WI38 (cell line): ENCODE data around the gene AACS.

Source experiments
- H3K4me3 ChIP-seq: 2 replicates; pipeline ENCODE4 v1.5.1; 2011; ENCODE audit warnings: low read depth, mild to moderate bottlenecking, control low read depth, low read length
- TF ChIP-seq, protein P1 (sequence below): IDR thresholded peaks from 2 replicates; pipeline ENCODE4 v1.5.1; 2012; ENCODE audit warnings: low read depth, mild to moderate bottlenecking, control low read depth, low read length

Gene AACS

GRCh38 chr12:125157177-125157576, 91.9 kb downstream of the AACS start:
- TF ChIP-seq, protein P1, sequence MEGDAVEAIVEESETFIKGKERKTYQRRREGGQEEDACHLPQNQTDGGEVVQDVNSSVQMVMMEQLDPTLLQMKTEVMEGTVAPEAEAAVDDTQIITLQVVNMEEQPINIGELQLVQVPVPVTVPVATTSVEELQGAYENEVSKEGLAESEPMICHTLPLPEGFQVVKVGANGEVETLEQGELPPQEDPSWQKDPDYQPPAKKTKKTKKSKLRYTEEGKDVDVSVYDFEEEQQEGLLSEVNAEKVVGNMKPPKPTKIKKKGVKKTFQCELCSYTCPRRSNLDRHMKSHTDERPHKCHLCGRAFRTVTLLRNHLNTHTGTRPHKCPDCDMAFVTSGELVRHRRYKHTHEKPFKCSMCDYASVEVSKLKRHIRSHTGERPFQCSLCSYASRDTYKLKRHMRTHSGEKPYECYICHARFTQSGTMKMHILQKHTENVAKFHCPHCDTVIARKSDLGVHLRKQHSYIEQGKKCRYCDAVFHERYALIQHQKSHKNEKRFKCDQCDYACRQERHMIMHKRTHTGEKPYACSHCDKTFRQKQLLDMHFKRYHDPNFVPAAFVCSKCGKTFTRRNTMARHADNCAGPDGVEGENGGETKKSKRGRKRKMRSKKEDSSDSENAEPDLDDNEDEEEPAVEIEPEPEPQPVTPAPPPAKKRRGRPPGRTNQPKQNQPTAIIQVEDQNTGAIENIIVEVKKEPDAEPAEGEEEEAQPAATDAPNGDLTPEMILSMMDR, result no peak
- no peak overlapping the region for H3K4me3 ChIP-seq

- TF ChIP-seq, protein P1, result no peak
- H3K4me3 ChIP-seq, result no peak overlapping the region
These were observed 94.5 kb downstream of the AACS start for GRCh38 chr12:125159702-125160101.

- TF ChIP-seq, protein P1, result no peak
- no peak overlapping the region for H3K4me3 ChIP-seq
These were observed 95.2 kb downstream of the AACS start for GRCh38 chr12:125160281-125160955.

DNA sequence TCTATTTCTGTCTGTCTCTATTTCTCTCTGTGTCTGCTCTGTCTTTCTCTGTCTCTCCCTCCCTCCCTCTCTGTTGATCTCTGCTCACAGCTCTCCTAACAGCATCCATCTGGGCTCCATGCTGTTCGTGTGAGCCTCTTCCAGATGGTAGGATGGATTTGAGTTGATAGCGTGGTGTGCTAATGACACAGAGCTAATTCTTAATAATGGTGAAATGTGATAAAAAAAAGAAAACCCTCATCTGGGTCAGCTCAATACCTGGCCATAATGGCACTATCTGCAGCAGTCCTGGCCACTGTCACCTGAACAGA, 96.4 kb downstream of the AACS start:
- no peak overlapping the region for H3K4me3 ChIP-seq
- TF ChIP-seq, protein P1, result no peak

GRCh38 chr12:125162489-125163028, 97.3 kb downstream of the AACS start:
- TF ChIP-seq, protein P1, result no peak
- H3K4me3 ChIP-seq, result no peak overlapping the region

DNA sequence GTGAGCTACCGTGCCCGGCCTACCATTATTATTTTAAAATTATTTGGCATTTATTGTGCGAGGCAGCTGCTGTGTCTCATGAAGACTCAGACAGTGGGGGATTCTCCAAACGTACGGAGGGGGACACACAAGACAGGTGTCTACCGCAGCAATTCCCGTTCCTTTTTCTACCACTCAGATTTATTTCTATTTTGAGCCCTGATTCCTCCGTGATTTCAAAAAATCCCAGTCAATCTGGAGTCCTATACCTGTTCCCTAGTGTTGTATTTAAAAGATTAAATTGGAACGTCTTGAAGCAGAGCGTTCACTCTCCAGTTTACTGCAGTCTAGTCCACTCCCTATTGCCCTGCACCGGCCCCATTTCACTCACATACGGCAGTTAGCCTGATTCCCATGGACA, 97.9 kb downstream of the AACS start:
- H3K4me3 ChIP-seq, result no peak overlapping the region
- TF ChIP-seq, protein P1, result no peak

GRCh38 chr12:125164541-125164940, 99.3 kb downstream of the AACS start:
- no peak overlapping the region for H3K4me3 ChIP-seq
- TF ChIP-seq, protein P1, result no peak
